ENCODE data around the gene GPR18. TPM values are rescaled to one million over a fixed set of nuclear protein-coding genes. Genes with fewer than 3 reads are reported as not detected.

GPR18 gene
- total RNA-seq, 1 experiment from 2014 or later: not detected

DNA sequence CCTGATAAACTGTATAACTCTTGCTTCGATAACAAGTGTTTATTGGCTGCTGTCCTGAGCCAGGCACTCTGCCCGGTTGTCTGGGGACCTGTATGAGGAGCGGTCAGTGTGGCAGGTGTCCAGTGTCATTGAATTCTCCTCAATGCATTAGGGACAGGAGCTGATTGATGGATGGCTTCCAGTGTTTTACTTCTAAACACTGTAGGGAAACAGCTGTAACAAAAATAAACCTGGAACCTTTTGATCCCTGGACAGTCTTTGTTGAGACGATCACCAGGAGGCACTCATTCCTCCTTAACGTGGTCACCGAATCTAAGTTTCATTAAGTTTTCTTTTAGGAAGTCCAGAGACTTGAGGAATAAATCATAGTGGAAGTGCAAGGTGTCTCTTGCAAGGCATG, 39.6 kb downstream of the GPR18 start:
- Histone ChIP-seq H3K4me1 (replicated peaks; ENCODE audit: insufficient read depth) (no peaks in the 10 kb centered on the region), H3K9me2 (ENCODE audit: insufficient read depth) (no peaks in the 10 kb centered on the region), H2AFZ (no peak overlapping the region), H3F3A (ENCODE audit: insufficient read depth, low read depth) (no peaks in the 10 kb centered on the region; the same call in none of the 2 replicates), H3K27me3 (ENCODE audit: insufficient read depth, low read depth) (no peaks in the 10 kb centered on the region), H3K4me3 (no peak overlapping the region), H4K20me1 (ENCODE audit: insufficient read depth) (peaks cover 96% of the 10 kb centered on the region), H3K9me3 (ENCODE audit: insufficient read depth, low read depth) (no peaks in the 10 kb centered on the region), H3K36me3 (ENCODE audit: low read depth) (peaks cover 12% of the 10 kb centered on the region; the same call in 1 of the 2 replicates), H3K79me2 (ENCODE audit: low read depth) (peaks cover 98% of the 10 kb centered on the region), H3K4me2 (no peak overlapping the region), H3K27ac (no peak overlapping the region; the same call in 1 of the 2 replicates)
- ChIA-PET POLR2A (ENCODE audit: unreplicated experiment) (no interaction called here), CTCF (no interaction called here)
- TF ChIP-seq, protein P1, sequence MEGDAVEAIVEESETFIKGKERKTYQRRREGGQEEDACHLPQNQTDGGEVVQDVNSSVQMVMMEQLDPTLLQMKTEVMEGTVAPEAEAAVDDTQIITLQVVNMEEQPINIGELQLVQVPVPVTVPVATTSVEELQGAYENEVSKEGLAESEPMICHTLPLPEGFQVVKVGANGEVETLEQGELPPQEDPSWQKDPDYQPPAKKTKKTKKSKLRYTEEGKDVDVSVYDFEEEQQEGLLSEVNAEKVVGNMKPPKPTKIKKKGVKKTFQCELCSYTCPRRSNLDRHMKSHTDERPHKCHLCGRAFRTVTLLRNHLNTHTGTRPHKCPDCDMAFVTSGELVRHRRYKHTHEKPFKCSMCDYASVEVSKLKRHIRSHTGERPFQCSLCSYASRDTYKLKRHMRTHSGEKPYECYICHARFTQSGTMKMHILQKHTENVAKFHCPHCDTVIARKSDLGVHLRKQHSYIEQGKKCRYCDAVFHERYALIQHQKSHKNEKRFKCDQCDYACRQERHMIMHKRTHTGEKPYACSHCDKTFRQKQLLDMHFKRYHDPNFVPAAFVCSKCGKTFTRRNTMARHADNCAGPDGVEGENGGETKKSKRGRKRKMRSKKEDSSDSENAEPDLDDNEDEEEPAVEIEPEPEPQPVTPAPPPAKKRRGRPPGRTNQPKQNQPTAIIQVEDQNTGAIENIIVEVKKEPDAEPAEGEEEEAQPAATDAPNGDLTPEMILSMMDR (conservative IDR thresholded peaks at IDR 0.05): no peak
- TF ChIP-seq EZH2 (IDR thresholded peaks at IDR 0.05; ENCODE audit: low read depth): no peak
- no TSS peak for BruUV-seq (replicated peaks)
- DNase-seq: peak in 1 of 2 experiments; percentile 12
- intact Hi-C loops (cut with micrococcal nuclease; ENCODE audit: unreplicated experiment): no loop called here

DNA sequence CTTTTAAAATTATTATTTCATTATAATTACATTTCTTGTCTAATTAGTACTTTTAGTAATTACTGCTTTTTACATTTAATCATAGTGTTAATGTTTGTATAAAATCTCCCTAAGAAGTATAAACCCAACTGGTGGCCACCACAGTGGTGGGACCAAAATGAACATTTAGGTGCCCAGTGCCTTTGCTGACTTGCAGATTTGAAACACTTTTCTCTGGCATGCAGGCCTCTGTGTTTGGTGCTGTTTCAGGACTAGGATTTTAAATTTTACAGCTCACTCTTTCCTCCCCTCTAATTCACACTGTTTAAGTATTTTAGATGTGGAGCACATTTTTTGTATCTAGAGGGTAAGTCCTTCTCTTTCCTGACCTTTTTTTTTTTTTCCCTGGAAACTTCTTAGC, 40.1 kb downstream of the GPR18 start:
- CTCF ChIA-PET: no interaction called here

DNA sequence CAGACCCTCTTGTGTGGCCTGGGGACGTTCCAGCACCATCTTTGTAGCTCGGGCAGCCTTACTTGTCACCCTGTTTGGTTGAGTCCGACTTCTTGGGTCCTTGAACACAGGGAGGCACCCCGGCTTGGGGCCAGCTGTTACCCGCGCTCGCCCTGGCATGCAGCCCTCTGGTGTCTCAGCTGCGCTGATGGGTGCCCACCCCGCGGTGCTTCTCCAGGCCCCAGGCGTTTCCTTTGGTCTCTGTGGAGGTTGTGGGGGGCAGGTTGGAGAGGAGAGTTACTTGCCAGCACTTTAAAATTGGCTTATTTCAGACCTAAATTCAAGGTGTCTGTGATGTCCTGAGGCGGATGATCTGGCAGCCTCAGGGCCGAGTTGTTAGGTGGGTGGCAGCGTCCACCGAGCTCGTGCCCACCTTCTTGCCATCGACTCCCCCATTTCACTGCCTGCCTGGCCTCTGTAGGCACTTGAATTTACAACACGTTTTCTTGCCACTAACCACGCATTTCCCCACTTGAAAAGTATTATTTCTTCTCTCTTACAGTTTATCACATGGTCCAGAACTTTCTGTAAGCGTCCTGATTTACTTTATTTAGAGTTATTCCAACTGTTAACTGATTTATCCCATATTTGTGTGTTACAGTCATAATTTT, 40.6 kb downstream of the GPR18 start:
- TF ChIP-seq, protein P1 (conservative IDR thresholded peaks at IDR 0.05): no peak
- no peak for TF ChIP-seq EZH2 (IDR thresholded peaks at IDR 0.05; ENCODE audit: low read depth)
- Histone ChIP-seq H3K27me3 (ENCODE audit: insufficient read depth, low read depth) (no peaks in the 10 kb centered on the region), H2AFZ (no peak overlapping the region), H3K27ac (no peak overlapping the region), H3K4me1 (replicated peaks; ENCODE audit: insufficient read depth) (no peaks in the 10 kb centered on the region), H3K79me2 (ENCODE audit: low read depth) (peaks cover 98% of the 10 kb centered on the region), H3K4me2 (no peak overlapping the region), H3K9me2 (ENCODE audit: insufficient read depth) (no peaks in the 10 kb centered on the region), H3F3A (ENCODE audit: insufficient read depth, low read depth) (no peaks in the 10 kb centered on the region; the same call in none of the 2 replicates), H3K36me3 (ENCODE audit: low read depth) (peaks cover 16% of the 10 kb centered on the region; the same call in 1 of the 2 replicates), H3K9me3 (ENCODE audit: insufficient read depth, low read depth) (no peaks in the 10 kb centered on the region), H4K20me1 (ENCODE audit: insufficient read depth) (peaks cover 96% of the 10 kb centered on the region), H3K4me3 (no peak overlapping the region)
- ChIA-PET POLR2A (ENCODE audit: unreplicated experiment) (interaction anchor here (0.5 kb wide), 1 partner anchor 104 kb away, joined by 3 read pairs; no protein-coding TSS in a partner anchor), CTCF (no interaction called here)
- peak in 1 of 2 experiments; percentile 4 for DNase-seq
- BruUV-seq (replicated peaks): no TSS peak
- intact Hi-C loops (cut with micrococcal nuclease; ENCODE audit: unreplicated experiment): no loop called here

More for the DNA sequence above, 40.1 kb downstream of the GPR18 start:
- Histone ChIP-seq H3K27ac (no peak overlapping the region; the same call in 1 of the 2 replicates), H3K9me3 (ENCODE audit: insufficient read depth, low read depth) (no peaks in the 10 kb centered on the region), H3K79me2 (ENCODE audit: low read depth) (peaks cover 98% of the 10 kb centered on the region), H3F3A (ENCODE audit: insufficient read depth, low read depth) (no peaks in the 10 kb centered on the region; the same call in none of the 2 replicates), H3K9me2 (ENCODE audit: insufficient read depth) (no peaks in the 10 kb centered on the region), H4K20me1 (ENCODE audit: insufficient read depth) (peaks cover 96% of the 10 kb centered on the region), H3K4me2 (no peak overlapping the region), H3K4me1 (replicated peaks; ENCODE audit: insufficient read depth) (no peaks in the 10 kb centered on the region), H3K4me3 (no peak overlapping the region), H2AFZ (no peak overlapping the region), H3K36me3 (ENCODE audit: low read depth) (peaks cover 13% of the 10 kb centered on the region; the same call in 1 of the 2 replicates), H3K27me3 (ENCODE audit: insufficient read depth, low read depth) (no peaks in the 10 kb centered on the region)
- POLR2A ChIA-PET (ENCODE audit: unreplicated experiment): no interaction called here
- peak in 1 of 2 experiments; percentile 25 for DNase-seq
- BruUV-seq (replicated peaks): no TSS peak
- intact Hi-C loops (cut with micrococcal nuclease; ENCODE audit: unreplicated experiment): no loop called here
- TF ChIP-seq, protein P1 (conservative IDR thresholded peaks at IDR 0.05): no peak
- no peak for TF ChIP-seq EZH2 (IDR thresholded peaks at IDR 0.05; ENCODE audit: low read depth)

Data from PC-9 (cell line).